Muscle of leg (tissue), 11 donors: ENCODE measurements around the gene GMDS. TPM values are rescaled to one million over a fixed set of nuclear protein-coding genes. Genes with fewer than 3 reads are reported as not detected.

ENCODE experiments used
- DNase-seq: peaks from one replicate; pipeline ENCODE4 v3.0.0; 2013
- H3K27ac ChIP-seq: one replicate; pipeline ENCODE4 v1.5.1; 2013; ENCODE audit warnings: mild to moderate bottlenecking, low read length, control low read depth
- H3K27me3 ChIP-seq: one replicate; pipeline ENCODE4 v1.6.1; 2013; ENCODE audit warnings: low read length; ENCODE audit not compliant: control insufficient read depth, insufficient read depth
- H3K36me3 ChIP-seq: one replicate; pipeline ENCODE4 v1.6.1; 2013; ENCODE audit warnings: low read length; ENCODE audit not compliant: control insufficient read depth, insufficient read depth
- H3K4me1 ChIP-seq: one replicate; pipeline ENCODE4 v1.6.1; 2013; ENCODE audit warnings: low read length; ENCODE audit not compliant: control insufficient read depth, insufficient read depth
- H3K4me3 ChIP-seq: one replicate; pipeline ENCODE4 v1.5.1; 2013; ENCODE audit warnings: low read length, control low read depth
- H3K9me3 ChIP-seq: replicated peaks from 2 replicates; pipeline ENCODE4 v1.6.1; 2013; ENCODE audit warnings: low read depth, low read length; ENCODE audit not compliant: control insufficient read depth
- whole genome bisulfite sequencing: methylation state at CpG from one replicate; pipeline ENCODE4 v1.1.5; 2013; ENCODE audit warnings: missing lambda C conversion rate; ENCODE audit not compliant: insufficient coverage; 5-methylcytosine and 5-hydroxymethylcytosine counted together
- polyA plus RNA-seq, 8 donors: library from polyadenylated mRNA; unstranded; fragments of 120-200 nt; gene quantifications; one replicate each; pipeline versions ENCODE4 v1.2.1 to v1.2.3, GENCODE V29; 2013; ENCODE audit warnings: inconsistent platforms in 1 of 8, low replicate concordance in 1 of 8; ENCODE audit not compliant: insufficient read length in 8 of 8, insufficient read depth in 1 of 8
- total RNA-seq: library from RNA; stranded (reverse); fragments of 120-200 nt; gene quantifications from one replicate; pipeline ENCODE4 v1.2.4, GENCODE V29; 2013

Gene GMDS
- total and polyA plus RNA-seq, 9 donors, result 3.9 to 17.0 (median 11.9) TPM

DNA sequence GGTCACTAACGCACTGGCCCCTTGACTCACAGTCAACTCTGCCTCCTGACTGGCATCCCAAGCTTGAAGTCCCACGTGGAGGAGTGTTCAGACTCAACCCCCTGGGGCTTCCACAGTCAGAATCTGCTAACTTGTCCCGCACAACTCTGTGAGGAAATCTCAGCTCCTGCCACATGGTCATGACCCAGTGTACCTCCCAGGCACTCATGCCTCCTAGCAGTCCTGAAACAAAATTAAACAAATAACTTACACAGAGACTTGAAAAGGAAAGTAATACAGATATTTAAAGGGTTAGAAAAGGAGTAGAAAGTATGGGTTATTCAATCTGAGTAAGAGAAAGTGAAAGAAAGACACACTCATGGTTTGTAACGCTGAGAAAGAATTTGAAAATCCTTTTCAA, 134.9 kb downstream of the GMDS start:
- Histone ChIP-seq H3K27ac (no peak overlapping the region), H3K4me1 (peaks cover 4% of the 10 kb centered on the region), H3K9me3 (no peaks in the 10 kb centered on the region), H3K27me3 (no peaks in the 10 kb centered on the region), H3K36me3 (no peaks in the 10 kb centered on the region), H3K4me3 (no peak overlapping the region)
- no peak for DNase-seq
- WGBS, result 65% methylated on average over 3 of the region's 4 CpGs

DNA sequence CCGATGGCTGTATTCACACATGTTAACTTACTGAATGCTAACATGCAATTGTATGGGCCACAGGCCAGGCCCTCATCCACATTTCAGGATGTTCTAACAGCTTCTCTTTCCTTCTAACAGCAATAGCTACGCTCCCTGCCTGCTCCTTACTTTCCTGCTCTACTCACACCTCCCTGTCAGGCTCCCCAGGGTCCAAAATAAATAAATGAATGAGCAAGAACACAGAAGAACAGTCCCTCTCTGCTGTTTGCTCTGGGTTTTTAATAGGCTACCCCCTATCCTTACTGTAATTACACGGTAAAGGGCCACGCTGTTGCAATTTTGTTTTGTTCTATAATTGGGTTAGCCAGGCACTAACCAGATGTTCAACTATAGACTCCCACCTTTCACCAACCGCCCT, 135.6 kb downstream of the GMDS start:
- Histone ChIP-seq H3K9me3 (no peaks in the 10 kb centered on the region), H3K36me3 (no peaks in the 10 kb centered on the region), H3K4me3 (no peak overlapping the region), H3K27me3 (no peaks in the 10 kb centered on the region), H3K27ac (no peak overlapping the region), H3K4me1 (peaks cover 4% of the 10 kb centered on the region)
- WGBS, result 56% methylated on average over 4 of the region's 5 CpGs
- DNase-seq, result no peak

DNA sequence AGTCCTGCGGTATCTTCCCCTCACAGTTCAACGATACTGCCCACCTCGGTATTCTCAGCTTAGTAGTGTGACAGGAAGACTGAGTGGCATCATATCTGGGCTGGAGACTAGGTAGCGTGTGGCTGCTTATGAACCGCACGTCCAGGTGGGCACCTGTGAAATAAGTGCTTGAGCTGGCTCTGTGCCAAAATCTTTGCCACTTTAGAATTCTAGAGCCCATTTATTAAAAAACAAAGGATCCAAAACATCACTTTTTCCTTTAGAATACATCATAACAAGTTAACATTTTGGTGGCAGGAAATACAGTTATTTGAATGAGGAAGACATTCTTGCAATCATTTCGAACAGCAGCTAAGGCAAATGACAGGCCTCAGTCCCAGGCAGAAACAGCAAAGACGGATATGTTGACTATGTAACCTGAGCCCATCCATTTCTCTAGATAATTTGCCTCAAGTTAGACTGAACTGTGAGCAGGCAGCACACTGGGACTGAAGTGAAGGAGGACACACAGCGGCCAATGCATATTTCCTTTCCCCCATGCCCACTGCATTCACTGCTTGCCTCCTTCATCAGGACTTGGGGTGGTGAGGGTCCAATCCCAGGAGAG, 136.6 kb downstream of the GMDS start:
- peaks cover 4% of the 10 kb centered on the region for H3K4me1 ChIP-seq
- H3K27ac ChIP-seq, result no peak overlapping the region
- WGBS, result 79% methylated on average over 6 of the region's 9 CpGs
- H3K27me3 ChIP-seq, result no peaks in the 10 kb centered on the region
- no peak overlapping the region for H3K4me3 ChIP-seq
- H3K9me3 ChIP-seq, result no peaks in the 10 kb centered on the region
- no peaks in the 10 kb centered on the region for H3K36me3 ChIP-seq
- DNase-seq, result no peak

DNA sequence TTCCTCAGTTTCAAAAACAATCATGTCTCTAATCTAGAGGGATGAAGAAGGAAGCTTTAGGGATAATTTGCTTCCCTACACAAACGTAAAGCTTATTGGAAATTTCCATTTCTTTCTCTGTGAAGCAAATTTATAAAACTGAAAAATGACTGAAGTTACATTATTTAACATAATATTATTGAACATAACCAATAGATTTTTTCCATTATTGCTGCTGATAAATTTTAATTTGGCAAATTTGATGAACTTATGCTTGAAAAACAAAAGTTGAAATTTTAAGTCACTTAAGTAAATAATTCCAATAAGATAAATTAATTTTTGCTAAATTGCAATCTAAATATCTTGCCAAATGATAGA, 140.9 kb downstream of the GMDS start:
- Histone ChIP-seq H3K9me3 (no peaks in the 10 kb centered on the region), H3K36me3 (no peaks in the 10 kb centered on the region)
- WGBS, result no CpG with 5 or more reads among the region's 1 CpG

DNA sequence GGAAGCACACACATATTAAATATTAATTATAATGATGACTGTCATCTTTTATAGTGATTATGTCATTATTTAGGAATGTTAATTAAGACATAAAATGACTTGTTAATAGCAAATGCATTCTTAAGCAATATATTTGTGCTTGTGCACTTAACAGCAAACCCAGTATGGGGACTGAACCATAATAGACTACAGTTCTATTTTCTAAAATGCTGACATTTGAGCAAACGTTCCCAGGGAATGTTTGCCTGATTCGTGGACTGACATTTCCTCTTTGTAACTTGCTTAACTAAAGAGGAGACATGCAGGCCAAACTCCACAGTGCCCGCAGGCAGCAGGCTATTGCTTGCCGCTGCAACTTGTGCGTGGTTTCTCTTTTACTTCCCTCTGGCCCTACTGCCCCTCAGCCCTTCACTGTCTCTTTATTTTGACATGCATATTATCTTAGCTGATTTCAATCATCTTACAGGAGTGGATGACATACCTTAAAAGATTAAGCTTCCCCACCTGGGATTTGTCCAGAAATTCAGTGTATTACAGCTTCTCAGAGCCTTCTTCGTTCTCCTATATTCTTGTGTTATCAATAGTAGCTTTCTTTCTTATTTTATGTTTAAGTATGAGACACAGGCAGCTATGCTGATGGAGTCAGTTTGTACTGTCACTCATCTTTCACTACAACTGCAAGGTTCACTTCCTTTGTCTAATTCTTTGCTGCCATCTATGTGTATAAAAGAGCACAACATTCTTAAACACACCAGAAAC, 141.5 kb downstream of the GMDS start:
- H3K27ac ChIP-seq, result no peak overlapping the region
- 74% methylated on average over 5 of the region's 6 CpGs for WGBS

More for the DNA sequence above, 140.9 kb downstream of the GMDS start:
- H3K4me1 ChIP-seq, result peaks cover under 1% of the 10 kb centered on the region
- no peak overlapping the region for H3K27ac ChIP-seq
- no peak overlapping the region for H3K4me3 ChIP-seq
- H3K27me3 ChIP-seq, result no peaks in the 10 kb centered on the region
- DNase-seq, result no peak

DNA sequence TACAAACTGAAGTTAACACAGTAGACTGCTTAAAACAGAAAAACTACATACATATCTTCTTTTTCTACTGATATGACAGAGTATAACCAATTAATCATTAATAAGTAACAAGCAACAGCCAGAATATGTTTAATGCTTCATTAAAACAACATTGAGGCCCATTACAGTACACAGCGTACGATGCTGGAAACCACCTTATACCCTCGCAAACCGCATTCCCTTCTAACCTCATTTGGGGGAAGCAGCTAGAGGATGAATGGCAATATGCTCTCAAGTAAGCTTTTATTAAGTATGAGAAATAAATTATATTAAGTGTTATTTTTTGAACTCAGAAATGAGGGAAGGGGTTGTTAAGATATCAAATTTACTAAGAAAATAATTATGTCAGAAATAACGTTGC, 142.4 kb downstream of the GMDS start:
- H3K9me3 ChIP-seq, result no peaks in the 10 kb centered on the region
- no peak overlapping the region for H3K4me3 ChIP-seq
- no peak for DNase-seq
- H3K27ac ChIP-seq, result no peak overlapping the region
- H3K27me3 ChIP-seq, result no peaks in the 10 kb centered on the region
- H3K36me3 ChIP-seq, result no peaks in the 10 kb centered on the region
- WGBS, result no CpG with 5 or more reads among the region's 5 CpGs
- no peaks in the 10 kb centered on the region for H3K4me1 ChIP-seq

More for the DNA sequence above, 141.5 kb downstream of the GMDS start:
- Histone ChIP-seq H3K27me3 (no peaks in the 10 kb centered on the region), H3K9me3 (no peaks in the 10 kb centered on the region), H3K4me1 (no peaks in the 10 kb centered on the region), H3K4me3 (no peak overlapping the region), H3K36me3 (no peaks in the 10 kb centered on the region)
- DNase-seq, result peak; percentile 69

DNA sequence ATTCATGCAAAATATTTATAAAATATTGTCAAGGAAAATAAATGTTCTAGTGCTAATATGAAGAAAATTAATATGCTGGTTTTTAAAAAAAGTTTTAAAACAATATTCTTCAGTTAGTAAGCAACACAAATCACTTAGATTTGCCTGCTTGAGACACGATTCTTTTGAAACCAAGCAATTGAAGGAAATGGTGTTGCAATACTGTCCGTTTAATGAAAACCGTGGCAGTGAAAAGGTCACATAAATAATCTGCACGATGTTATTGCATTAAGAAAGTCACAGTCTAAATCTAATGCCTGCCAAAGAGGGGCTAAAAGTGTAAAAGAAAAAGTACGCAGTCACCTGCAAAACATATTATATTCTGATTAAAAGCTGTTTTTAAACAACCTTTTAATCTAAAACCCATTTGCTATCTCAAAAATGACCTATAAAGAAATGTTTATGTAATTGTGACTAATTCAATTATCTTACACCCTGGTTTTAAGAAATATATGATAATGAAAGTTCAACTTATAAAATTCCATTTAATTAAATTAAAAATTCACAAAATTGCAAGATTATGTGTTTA, 143.0 kb downstream of the GMDS start:
- Histone ChIP-seq H3K4me3 (no peak overlapping the region), H3K9me3 (no peaks in the 10 kb centered on the region), H3K36me3 (no peaks in the 10 kb centered on the region), H3K27ac (no peak overlapping the region), H3K4me1 (no peaks in the 10 kb centered on the region), H3K27me3 (no peaks in the 10 kb centered on the region)
- WGBS, result 90% methylated on average over 2 of the region's 5 CpGs
- no peak for DNase-seq

DNA sequence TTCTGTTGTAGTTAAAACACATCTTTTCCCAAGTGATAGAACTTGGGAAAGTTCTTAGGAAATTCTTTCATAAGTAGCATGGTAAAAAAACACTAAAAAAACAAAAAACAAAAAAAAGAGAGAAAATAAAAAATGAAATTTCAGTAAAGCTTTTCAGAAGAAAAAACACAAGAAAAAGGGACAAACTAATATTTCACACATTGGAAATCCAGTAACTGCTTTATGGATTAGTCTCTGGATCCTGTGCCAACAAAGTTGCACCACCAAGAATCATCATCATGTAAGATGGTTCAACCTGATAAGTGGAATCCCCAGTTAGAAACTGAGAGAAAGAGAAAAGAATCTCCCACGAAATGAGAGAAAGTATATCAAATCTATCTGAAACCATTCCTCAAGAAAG, 144.2 kb downstream of the GMDS start:
- Histone ChIP-seq H3K27ac (no peak overlapping the region), H3K9me3 (no peaks in the 10 kb centered on the region), H3K4me1 (no peaks in the 10 kb centered on the region), H3K4me3 (no peak overlapping the region), H3K27me3 (no peaks in the 10 kb centered on the region), H3K36me3 (no peaks in the 10 kb centered on the region)
- no CpG with 5 or more reads among the region's 1 CpG for WGBS
- no peak for DNase-seq

DNA sequence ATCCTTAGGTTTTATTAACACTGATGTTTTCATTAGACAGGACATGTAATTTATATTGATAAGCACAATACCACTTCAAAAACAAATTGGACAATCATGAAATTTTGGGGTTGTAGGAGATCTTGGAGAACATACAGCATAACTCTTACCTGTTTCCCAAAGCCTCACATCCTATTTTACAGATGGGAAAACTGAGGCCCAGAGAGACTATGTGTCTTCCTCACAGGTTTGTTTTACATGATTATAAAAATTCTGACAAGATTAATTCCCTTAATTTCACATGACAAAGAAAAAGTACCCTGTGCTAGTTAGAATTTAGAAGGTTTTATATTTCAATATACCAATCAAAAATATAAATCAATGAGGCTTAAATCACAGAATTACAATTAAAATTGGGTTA, 145.5 kb downstream of the GMDS start:
- Histone ChIP-seq H3K27ac (no peak overlapping the region), H3K27me3 (no peaks in the 10 kb centered on the region), H3K9me3 (no peaks in the 10 kb centered on the region), H3K4me1 (no peaks in the 10 kb centered on the region), H3K4me3 (no peak overlapping the region), H3K36me3 (no peaks in the 10 kb centered on the region)
- no peak for DNase-seq

DNA sequence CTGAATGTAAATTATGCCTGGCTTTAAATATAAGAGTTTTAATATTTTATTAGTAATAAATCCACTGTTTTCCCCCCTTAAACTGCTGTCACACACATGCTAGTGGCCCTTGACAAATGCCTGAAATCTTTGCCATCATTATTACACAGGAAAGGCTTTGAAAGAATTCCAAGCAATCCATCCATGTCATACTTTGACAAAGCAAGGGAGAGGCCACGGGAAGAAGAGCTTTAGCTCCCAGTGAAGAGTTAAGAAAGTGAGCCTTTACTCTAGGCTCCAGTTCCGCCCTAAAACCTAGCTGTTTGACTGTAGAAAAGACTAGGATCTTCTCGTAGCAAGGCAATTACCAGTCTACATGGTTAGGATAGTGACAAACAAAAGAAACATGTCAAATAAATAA, 147.9 kb downstream of the GMDS start:
- H3K4me3 ChIP-seq, result no peak overlapping the region
- no peak for DNase-seq
- no peaks in the 10 kb centered on the region for H3K9me3 ChIP-seq
- no peaks in the 10 kb centered on the region for H3K27me3 ChIP-seq
- no peaks in the 10 kb centered on the region for H3K36me3 ChIP-seq
- WGBS, result no CpG with 5 or more reads among the region's 3 CpGs
- no peak overlapping the region for H3K27ac ChIP-seq
- no peaks in the 10 kb centered on the region for H3K4me1 ChIP-seq
